ENCODE results near the gene HOATZ.

Gene HOATZ

DNA sequence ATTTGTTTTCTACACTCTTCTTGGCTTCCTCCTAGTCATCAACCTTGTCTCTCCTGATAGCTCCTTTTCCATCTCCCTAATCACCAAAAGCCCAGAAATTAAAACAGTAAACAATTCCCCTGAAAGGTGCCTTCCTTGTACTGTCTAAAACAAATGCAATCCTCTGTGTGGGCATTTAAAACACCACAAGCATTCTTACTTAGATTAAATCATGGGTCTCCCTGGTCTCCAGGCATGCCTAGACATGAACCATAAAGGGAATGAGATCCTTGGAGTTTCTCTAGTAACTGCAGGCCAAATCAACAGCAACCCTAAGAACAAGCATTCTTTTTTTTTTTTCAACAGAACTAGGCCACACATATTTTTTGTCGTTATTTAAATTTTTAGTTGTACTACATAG lies 4.3 kb upstream of the HOATZ start:
- Histone ChIP-seq H2BK12ac (ENCODE audit: low read length in 2 of 2) (no peak overlapping the region), H3K4me2 (ENCODE audit: low read length, poor library complexity, severe bottlenecking) (no peak overlapping the region), H2AFZ (ENCODE audit: low read depth, low read length) (no peak overlapping the region), H3K18ac (ENCODE audit: low read depth in 1 of 2, low read length in 2 of 2) (no peak overlapping the region), H3K27ac (ENCODE audit: low read length, poor library complexity, severe bottlenecking) (no peak overlapping the region), H3K9ac (ENCODE audit: low read length) (peak overlapping the region; percentile 46), H4K8ac (ENCODE audit: low read length) (no peak overlapping the region), H4K91ac (ENCODE audit: low read length) (no peak overlapping the region), H3K27me3 (ENCODE audit: control insufficient read depth in 1 of 2, insufficient read depth in 1 of 2, low read length in 2 of 2) (peaks cover 0 to 3% of the 10 kb centered on the region in 2 experiments), H2AK5ac (ENCODE audit: low read length, severe bottlenecking) (no peak overlapping the region), H3K9me3 (ENCODE audit: control insufficient read depth, low read length) (no peaks in the 10 kb centered on the region), H3K14ac (ENCODE audit: low read length in 2 of 2) (no peak overlapping the region), H3K4ac (ENCODE audit: low read depth in 1 of 2, low read length in 2 of 2) (no peak overlapping the region), H3K23ac (ENCODE audit: low read length in 2 of 2) (no peak overlapping the region), H2BK5ac (ENCODE audit: low read depth, low read length, poor library complexity, severe bottlenecking) (no peak overlapping the region), H3K4me3 (ENCODE audit: insufficient read depth in 1 of 2, low read depth in 1 of 2, low read length in 2 of 2) (no peak overlapping the region), H3K36me3 (ENCODE audit: control insufficient read depth in 1 of 2, insufficient read depth in 2 of 2, low read depth in 1 of 2, low read length in 2 of 2) (no peaks in the 10 kb centered on the region), H3K79me1 (replicated peaks; ENCODE audit: low read length, poor library complexity, severe bottlenecking) (no peaks in the 10 kb centered on the region), H3K4me1 (ENCODE audit: control insufficient read depth, insufficient read depth, low read depth, low read length) (peaks cover 16% of the 10 kb centered on the region), H2BK120ac (ENCODE audit: low read depth, low read length) (no peak overlapping the region), H2BK15ac (ENCODE audit: low read depth, poor library complexity, severe bottlenecking) (no peak overlapping the region)
- WGBS: no CpG with 5 or more reads among the region's 1 CpG
- no peak for DNase-seq

DNA sequence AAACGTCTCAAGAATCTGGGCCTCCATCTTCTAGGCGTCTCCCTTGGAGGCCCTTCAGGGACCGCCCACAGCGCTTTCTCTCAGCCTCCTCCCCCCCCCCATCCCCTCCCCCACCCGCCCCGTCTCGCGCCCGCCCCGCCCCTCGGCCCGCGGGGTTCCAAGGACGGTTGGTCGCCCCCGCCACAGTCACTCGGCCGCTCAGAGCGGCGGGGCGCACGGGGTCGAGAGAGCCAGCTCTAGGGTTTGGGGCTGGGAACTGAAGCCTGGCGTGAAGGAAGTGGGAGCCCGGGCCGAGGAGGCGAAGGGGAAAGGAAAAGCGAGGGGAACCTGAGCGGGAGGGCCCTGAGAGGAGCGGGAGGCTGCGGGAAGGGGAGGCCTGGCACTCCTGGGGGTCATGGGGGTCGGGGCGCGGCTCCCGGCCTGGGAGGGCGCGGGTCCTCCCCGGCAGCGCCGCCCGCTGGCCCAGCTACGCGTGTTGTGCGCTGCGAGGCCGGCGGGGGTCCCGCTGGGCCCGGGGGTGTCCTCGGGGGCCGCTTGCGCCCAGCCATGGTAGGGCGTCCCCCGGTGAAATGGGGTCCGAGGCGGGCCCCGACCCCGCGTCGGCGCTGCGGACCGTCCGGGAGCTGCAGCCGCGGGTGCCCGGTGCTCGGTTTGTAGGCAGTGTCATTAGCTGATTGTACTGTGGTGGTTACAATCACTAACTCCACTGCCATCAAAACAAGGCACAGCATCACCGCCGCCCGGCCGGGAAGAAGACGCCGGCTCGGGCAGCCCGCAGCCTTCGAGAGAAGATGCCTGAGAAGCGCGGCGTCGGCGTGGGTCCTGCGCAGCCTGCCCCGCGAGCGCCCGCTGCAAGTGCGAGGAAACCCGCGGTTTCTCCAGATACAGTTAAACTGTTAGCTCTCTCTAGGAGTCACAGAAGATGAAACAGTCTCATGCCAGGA lies 2.0 kb upstream of the HOATZ start, which contains the start of gene BTG4:
BTG4 (minus strand) TSS at position 91 of the 944 bp plus-strand sequence. CDS start 13,610 bp downstream, outside the sequence.
- H3K4me2 ChIP-seq (ENCODE audit: low read length, poor library complexity, severe bottlenecking): peak within 1 kb of the TSS; percentile 88

DNA sequence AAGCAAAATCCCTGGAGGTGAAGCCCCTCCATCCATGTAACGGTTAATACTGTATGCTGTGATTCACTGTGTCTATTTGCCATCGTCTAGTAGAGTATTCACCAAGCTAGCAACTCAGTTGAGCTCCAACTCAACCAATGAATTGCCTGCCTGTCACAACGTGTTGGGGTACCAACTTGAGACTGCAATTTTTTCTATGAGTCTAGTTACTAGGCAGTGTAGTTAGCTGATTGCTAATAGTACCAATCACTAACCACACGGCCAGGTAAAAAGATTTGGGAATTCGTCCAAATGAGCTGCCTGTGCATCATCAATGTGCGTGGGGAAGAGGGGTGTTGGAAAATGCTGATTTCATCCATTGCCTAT lies 1.4 kb upstream of the HOATZ start:
- Histone ChIP-seq H3K36me3 (ENCODE audit: control insufficient read depth in 1 of 2, insufficient read depth in 2 of 2, low read depth in 1 of 2, low read length in 2 of 2) (no peaks in the 10 kb centered on the region), H4K91ac (ENCODE audit: low read length) (no peak overlapping the region), H2BK12ac (ENCODE audit: low read length in 2 of 2) (no peak overlapping the region), H4K8ac (ENCODE audit: low read length) (no peak overlapping the region), H3K27ac (ENCODE audit: low read length, poor library complexity, severe bottlenecking) (no peak overlapping the region), H2BK5ac (ENCODE audit: low read depth, low read length, poor library complexity, severe bottlenecking) (no peak overlapping the region), H3K4ac (ENCODE audit: low read depth in 1 of 2, low read length in 2 of 2) (no peak overlapping the region), H3K4me2 (ENCODE audit: low read length, poor library complexity, severe bottlenecking) (peak overlapping the region; percentile 88), H2AFZ (ENCODE audit: low read depth, low read length) (peak overlapping the region; percentile 18), H3K9ac (ENCODE audit: low read length) (peak overlapping the region; percentile 83), H3K18ac (ENCODE audit: low read depth in 1 of 2, low read length in 2 of 2) (peak overlapping the region in 1 of 2 experiments; percentile 79), H3K4me1 (ENCODE audit: control insufficient read depth, insufficient read depth, low read depth, low read length) (peaks cover 16% of the 10 kb centered on the region), H3K4me3 (ENCODE audit: insufficient read depth in 1 of 2, low read depth in 1 of 2, low read length in 2 of 2) (peak overlapping the region in 1 of 2 experiments; percentile 71), H3K23ac (ENCODE audit: low read length in 2 of 2) (peak overlapping the region in 1 of 2 experiments; percentile 83), H3K27me3 (ENCODE audit: control insufficient read depth in 1 of 2, insufficient read depth in 1 of 2, low read length in 2 of 2) (peaks cover 0 to 3% of the 10 kb centered on the region in 2 experiments), H3K14ac (ENCODE audit: low read length in 2 of 2) (no peak overlapping the region), H3K9me3 (ENCODE audit: control insufficient read depth, low read length) (no peaks in the 10 kb centered on the region), H2BK120ac (ENCODE audit: low read depth, low read length) (no peak overlapping the region), H3K79me1 (replicated peaks; ENCODE audit: low read length, poor library complexity, severe bottlenecking) (no peaks in the 10 kb centered on the region), H2BK15ac (ENCODE audit: low read depth, poor library complexity, severe bottlenecking) (no peak overlapping the region), H2AK5ac (ENCODE audit: low read length, severe bottlenecking) (no peak overlapping the region)
- WGBS: 26% methylated on average over 5 of the region's 6 CpGs
- DNase-seq: no peak

More for the DNA sequence above, 2.0 kb upstream of the HOATZ start, which contains the start of gene BTG4:
- H2AFZ ChIP-seq (ENCODE audit: low read depth, low read length): peak within 1 kb of the TSS; percentile 93
- peak within 1 kb of the TSS; percentile 83 for H3K9ac ChIP-seq (ENCODE audit: low read length)
- H3K18ac ChIP-seq (ENCODE audit: low read depth in 1 of 2, low read length in 2 of 2): peak within 1 kb of the TSS; percentile 79 to 88
- WGBS: 3% methylated on average over 43 of the region's 90 CpGs
- peak within 1 kb of the TSS; percentile 53 to 73 for H3K4ac ChIP-seq (ENCODE audit: low read depth in 1 of 2, low read length in 2 of 2)
- no peak within 1 kb of the TSS for H3K27ac ChIP-seq (ENCODE audit: low read length, poor library complexity, severe bottlenecking)
- H4K8ac ChIP-seq (ENCODE audit: low read length): peak within 1 kb of the TSS; percentile 99
- H2AK5ac ChIP-seq (ENCODE audit: low read length, severe bottlenecking): peak within 1 kb of the TSS; percentile 36
- H2BK15ac ChIP-seq (ENCODE audit: low read depth, poor library complexity, severe bottlenecking): peak within 1 kb of the TSS; percentile 100
- H3K23ac ChIP-seq (ENCODE audit: low read length in 2 of 2): peak within 1 kb of the TSS in 1 of 2 experiments; percentile 83
- H4K91ac ChIP-seq (ENCODE audit: low read length): peak within 1 kb of the TSS; percentile 84
- peaks cover 16% of the 10 kb centered on the region for H3K4me1 ChIP-seq (ENCODE audit: control insufficient read depth, insufficient read depth, low read depth, low read length)
- no peaks in the 10 kb centered on the region for H3K79me1 ChIP-seq (replicated peaks; ENCODE audit: low read length, poor library complexity, severe bottlenecking)
- peak within 1 kb of the TSS in 1 of 2 experiments; percentile 61 for H3K14ac ChIP-seq (ENCODE audit: low read length in 2 of 2)
- peaks cover 0 to 3% of the 10 kb centered on the region in 2 experiments for H3K27me3 ChIP-seq (ENCODE audit: control insufficient read depth in 1 of 2, insufficient read depth in 1 of 2, low read length in 2 of 2)
- H3K36me3 ChIP-seq (ENCODE audit: control insufficient read depth in 1 of 2, insufficient read depth in 2 of 2, low read depth in 1 of 2, low read length in 2 of 2): no peaks in the 10 kb centered on the region
- H3K4me3 ChIP-seq (ENCODE audit: insufficient read depth in 1 of 2, low read depth in 1 of 2, low read length in 2 of 2): peak within 1 kb of the TSS; percentile 65 to 71
- no peak within 1 kb of the TSS for H2BK5ac ChIP-seq (ENCODE audit: low read depth, low read length, poor library complexity, severe bottlenecking)
- DNase-seq: peak; percentile 51
- H2BK120ac ChIP-seq (ENCODE audit: low read depth, low read length): peak within 1 kb of the TSS; percentile 92
- H2BK12ac ChIP-seq (ENCODE audit: low read length in 2 of 2): peak within 1 kb of the TSS; percentile 12 to 79
- no peaks in the 10 kb centered on the region for H3K9me3 ChIP-seq (ENCODE audit: control insufficient read depth, low read length)

DNA sequence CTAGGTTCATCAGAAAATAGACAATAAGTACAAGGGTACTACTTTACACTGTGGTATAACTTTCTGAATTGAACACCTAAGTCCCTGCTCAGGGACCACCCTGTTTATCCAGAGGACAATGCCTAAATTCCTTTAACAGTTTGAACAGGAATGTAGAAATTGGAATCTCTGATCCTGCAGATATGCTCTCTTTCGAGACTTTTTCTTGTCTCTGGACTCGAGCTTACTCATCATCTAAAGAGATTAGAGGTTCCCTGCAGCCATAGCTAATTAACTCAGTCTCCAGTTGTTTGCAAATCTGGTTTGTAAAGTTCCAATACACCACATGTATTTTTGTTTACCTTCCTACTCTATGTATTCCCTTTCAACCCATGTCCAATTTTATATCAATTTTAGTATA lies 1.0 kb downstream of the HOATZ start:
- Histone ChIP-seq H3K36me3 (ENCODE audit: control insufficient read depth in 1 of 2, insufficient read depth in 2 of 2, low read depth in 1 of 2, low read length in 2 of 2) (no peaks in the 10 kb centered on the region), H3K14ac (ENCODE audit: low read length in 2 of 2) (no peak overlapping the region), H2AFZ (ENCODE audit: low read depth, low read length) (no peak overlapping the region), H3K4me2 (ENCODE audit: low read length, poor library complexity, severe bottlenecking) (no peak overlapping the region), H3K79me1 (replicated peaks; ENCODE audit: low read length, poor library complexity, severe bottlenecking) (no peaks in the 10 kb centered on the region), H4K8ac (ENCODE audit: low read length) (no peak overlapping the region), H3K27me3 (ENCODE audit: control insufficient read depth in 1 of 2, insufficient read depth in 1 of 2, low read length in 2 of 2) (peaks cover 0 to 3% of the 10 kb centered on the region in 2 experiments), H3K9ac (ENCODE audit: low read length) (no peak overlapping the region), H3K23ac (ENCODE audit: low read length in 2 of 2) (no peak overlapping the region), H2BK12ac (ENCODE audit: low read length in 2 of 2) (no peak overlapping the region), H3K27ac (ENCODE audit: low read length, poor library complexity, severe bottlenecking) (no peak overlapping the region), H3K4me3 (ENCODE audit: insufficient read depth in 1 of 2, low read depth in 1 of 2, low read length in 2 of 2) (no peak overlapping the region), H3K9me3 (ENCODE audit: control insufficient read depth, low read length) (no peaks in the 10 kb centered on the region), H2BK120ac (ENCODE audit: low read depth, low read length) (no peak overlapping the region), H2AK5ac (ENCODE audit: low read length, severe bottlenecking) (no peak overlapping the region), H3K4me1 (ENCODE audit: control insufficient read depth, insufficient read depth, low read depth, low read length) (peaks cover 16% of the 10 kb centered on the region), H2BK15ac (ENCODE audit: low read depth, poor library complexity, severe bottlenecking) (no peak overlapping the region), H3K18ac (ENCODE audit: low read depth in 1 of 2, low read length in 2 of 2) (no peak overlapping the region), H4K91ac (ENCODE audit: low read length) (no peak overlapping the region), H3K4ac (ENCODE audit: low read depth in 1 of 2, low read length in 2 of 2) (no peak overlapping the region), H2BK5ac (ENCODE audit: low read depth, low read length, poor library complexity, severe bottlenecking) (no peak overlapping the region)
- 73% methylated on average over 2 of the region's 2 CpGs for WGBS
- DNase-seq: no peak
